PFSK-1 (cell line): Measurements from ENCODE around the gene ITPKB.

ENCODE experiments used
- FOXP2 ChIP-seq: optimal IDR thresholded peaks from 2 replicates; pipeline ENCODE3; 2011; ENCODE audit warnings: borderline replicate concordance, control low read depth, inconsistent platforms; ENCODE audit not compliant: insufficient read depth; ENCODE audit errors: extremely low read length, extremely low read depth
- POLR2AphosphoS5 ChIP-seq: IDR thresholded peaks from 2 replicates; pipeline ENCODE4 v1.6.1; 2012; ENCODE audit warnings: low read depth, mild to moderate bottlenecking, control low read depth, low read length, moderate library complexity
- TAF1 ChIP-seq: IDR thresholded peaks from 2 replicates; pipeline ENCODE4 v1.6.1; 2012; ENCODE audit warnings: low read length, control low read depth, borderline replicate concordance; ENCODE audit not compliant: insufficient read depth
- TF ChIP-seq, protein P1 (sequence below), 2 experiments: IDR thresholded peaks; 2 replicates each; pipeline versions ENCODE4 v1.6.1 to v1.8.0; 2011 to 2012; ENCODE audit warnings: low read depth in 2 of 2, low read length in 2 of 2, control low read depth in 1 of 2, inconsistent platforms in 1 of 2, mild to moderate bottlenecking in 1 of 2, moderate library complexity in 1 of 2; ENCODE audit not compliant: insufficient read depth in 1 of 2

- TF ChIP-seq, protein P1, sequence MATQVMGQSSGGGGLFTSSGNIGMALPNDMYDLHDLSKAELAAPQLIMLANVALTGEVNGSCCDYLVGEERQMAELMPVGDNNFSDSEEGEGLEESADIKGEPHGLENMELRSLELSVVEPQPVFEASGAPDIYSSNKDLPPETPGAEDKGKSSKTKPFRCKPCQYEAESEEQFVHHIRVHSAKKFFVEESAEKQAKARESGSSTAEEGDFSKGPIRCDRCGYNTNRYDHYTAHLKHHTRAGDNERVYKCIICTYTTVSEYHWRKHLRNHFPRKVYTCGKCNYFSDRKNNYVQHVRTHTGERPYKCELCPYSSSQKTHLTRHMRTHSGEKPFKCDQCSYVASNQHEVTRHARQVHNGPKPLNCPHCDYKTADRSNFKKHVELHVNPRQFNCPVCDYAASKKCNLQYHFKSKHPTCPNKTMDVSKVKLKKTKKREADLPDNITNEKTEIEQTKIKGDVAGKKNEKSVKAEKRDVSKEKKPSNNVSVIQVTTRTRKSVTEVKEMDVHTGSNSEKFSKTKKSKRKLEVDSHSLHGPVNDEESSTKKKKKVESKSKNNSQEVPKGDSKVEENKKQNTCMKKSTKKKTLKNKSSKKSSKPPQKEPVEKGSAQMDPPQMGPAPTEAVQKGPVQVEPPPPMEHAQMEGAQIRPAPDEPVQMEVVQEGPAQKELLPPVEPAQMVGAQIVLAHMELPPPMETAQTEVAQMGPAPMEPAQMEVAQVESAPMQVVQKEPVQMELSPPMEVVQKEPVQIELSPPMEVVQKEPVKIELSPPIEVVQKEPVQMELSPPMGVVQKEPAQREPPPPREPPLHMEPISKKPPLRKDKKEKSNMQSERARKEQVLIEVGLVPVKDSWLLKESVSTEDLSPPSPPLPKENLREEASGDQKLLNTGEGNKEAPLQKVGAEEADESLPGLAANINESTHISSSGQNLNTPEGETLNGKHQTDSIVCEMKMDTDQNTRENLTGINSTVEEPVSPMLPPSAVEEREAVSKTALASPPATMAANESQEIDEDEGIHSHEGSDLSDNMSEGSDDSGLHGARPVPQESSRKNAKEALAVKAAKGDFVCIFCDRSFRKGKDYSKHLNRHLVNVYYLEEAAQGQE (IDR thresholded peaks at IDR 0.05; ENCODE audit: insufficient read depth in 1 of 2, low read depth in 2 of 2, low read length in 2 of 2), result no peak
- TF ChIP-seq TAF1 (no peak), POLR2AphosphoS5 (no peak), FOXP2 (no peak)
Measured at GRCh38 chr1:226600254-226600653, 138.8 kb downstream of the ITPKB start.
